Measurements from ENCODE around the gene DNAJC7.

GRCh38 chr17:42019509-42020404 lies 2.5 kb upstream of the DNAJC7 start, which contains the start of gene NKIRAS2:
- TF ChIP-seq CTCF (IDR thresholded peaks at IDR 0.05; ENCODE audit: insufficient read depth, low read length, poor library complexity, severe bottlenecking), result peak; percentile 85
- no peak for TF ChIP-seq EZH2phosphoT487 (conservative IDR thresholded peaks at IDR 0.05; ENCODE audit: low read length)
